K562 (cell line): ENCODE measurements around the gene DHTKD1. TPM values are rescaled to one million over a fixed set of nuclear protein-coding genes. Genes with fewer than 3 reads are reported as not detected.
A peak's percentile ranks its signal among the peaks of the same experiment; 100 is the strongest.

Source experiments
- BRD4 ChIP-seq: fragments of 200-600 bp; sonication (generic); IDR thresholded peaks from 2 replicates; pipeline ENCODE4 v1.6.1; 2017; ENCODE audit warnings: inconsistent platforms
- FOXA1 ChIP-seq: fragments of 450-650 bp; IDR thresholded peaks from 2 replicates; pipeline ENCODE4 v1.6.1; 2016; ENCODE audit warnings: mild to moderate bottlenecking, borderline replicate concordance
- FOXK2 ChIP-seq, 2 experiments: fragments of 450-650 bp; IDR thresholded peaks in 1 of 2; conservative IDR thresholded peaks in 1 of 2; 2 replicates each; pipeline ENCODE4 v1.6.1; 2016; ENCODE audit warnings: low read depth in 2 of 2, mild to moderate bottlenecking in 1 of 2
- MGA ChIP-seq: fragments of 450-650 bp; IDR thresholded peaks from 2 replicates; pipeline ENCODE4 v1.6.1; 2016; ENCODE audit warnings: mild to moderate bottlenecking, moderate library complexity
- NFE2 ChIP-seq: IDR thresholded peaks from 2 replicates; pipeline ENCODE4 v1.6.1; 2014; ENCODE audit warnings: antibody characterized with exemption, low read depth
- NFIX ChIP-seq: fragments of 250-450 bp; sonication (Bioruptor Pico); IDR thresholded peaks from 2 replicates; pipeline ENCODE4 v1.4.0; 2020; ENCODE audit warnings: low read depth, mild to moderate bottlenecking, moderate library complexity
- PPARD ChIP-seq: fragments of 250-450 bp; sonication (Bioruptor Pico); IDR thresholded peaks from 2 replicates; pipeline ENCODE4 v1.8.0; 2022; ENCODE audit warnings: inconsistent platforms, mild to moderate bottlenecking, moderate library complexity
- RFX1 ChIP-seq: fragments of 450-650 bp; IDR thresholded peaks from 2 replicates; pipeline ENCODE4 v1.6.1; 2016; ENCODE audit warnings: mild to moderate bottlenecking, moderate library complexity
- RHOXF2B ChIP-seq: fragments of 250-450 bp; sonication (Bioruptor Pico); conservative IDR thresholded peaks from 2 replicates; pipeline ENCODE4 v1.5.1; 2021
- STAT6 ChIP-seq: sonication (generic); formaldehyde crosslinking; IDR thresholded peaks from 2 replicates; pipeline ENCODE4 v1.8.1; 2023; ENCODE audit warnings: mild to moderate bottlenecking, missing genetic modification reagents
- TCF3 ChIP-seq: sonication (generic); formaldehyde crosslinking; IDR thresholded peaks from 2 replicates; pipeline ENCODE4 v1.4.0; 2020; ENCODE audit warnings: mild to moderate bottlenecking, missing genetic modification reagents
- TCF7L2 ChIP-seq: fragments of 150-350 bp; IDR thresholded peaks from 2 replicates; pipeline ENCODE4 v1.6.1; 2016; ENCODE audit warnings: low read depth, mild to moderate bottlenecking, low read length, moderate library complexity
- ZBTB12 ChIP-seq: fragments of 250-450 bp; sonication (Bioruptor Pico); IDR thresholded peaks from 2 replicates; pipeline ENCODE4 v1.4.0; 2020
- polyA plus RNA-seq, 8 experiments: library from polyadenylated mRNA; depleted of rRNA in 4 of 8; stranded (reverse) in 5 of 8; unstranded in 3 of 8; fragments of >200 nt; fragmentation: Nextera tagmentation in 2 of 8; fragmentation: Illumina TruSeq in 1 of 8; extraction: Ambion mirVana in 2 of 8; extraction: Trizol in 1 of 8; gene quantifications; 2 replicates each; pipeline versions ENCODE4 v1.2.1 to v1.2.3, GENCODE V29; 2011 to 2014; ENCODE audit warnings: inconsistent platforms in 1 of 8, missing spikeins in 1 of 8
- total RNA-seq, 7 experiments: library from RNA; depleted of rRNA in 6 of 7; stranded (reverse); fragments of >200 nt in 6 of 7; fragmentation: Illumina TruSeq in 2 of 7; extraction: Trizol in 2 of 7; gene quantifications; 2 replicates each; pipeline versions ENCODE4 v1.2.1 to v1.2.3, GENCODE V29; 2011 to 2021; ENCODE audit warnings: low replicate concordance in 1 of 7

Gene DHTKD1
- total and polyA plus RNA-seq, 9 of the 15 experiments (the other 6 are each of a cell fraction or from before 2014, with no cell fraction given) = 3.1 to 19.7 (median 6.8) TPM

GRCh38 chr10:12068449-12069269 is at the start of gene DHTKD1 (continued):
- TF ChIP-seq MGA = peak; percentile 63; the same call in 1 of the 2 replicates
- no peak for TF ChIP-seq PPARD (CRISPR knock-in tag)
- peak; percentile 87 to 89 for TF ChIP-seq FOXK2 (conservative IDR thresholded peaks at IDR 0.05 in 1 of 2, IDR thresholded peaks at IDR 0.05 in 1 of 2; ENCODE audit: low read depth in 2 of 2)
- TF ChIP-seq TCF7L2 = no peak
- peak; percentile 28; the same call in 1 of the 2 replicates for TF ChIP-seq TCF3 (CRISPR knock-in tag)
- no peak for TF ChIP-seq STAT6 (CRISPR knock-in tag)
- no peak for TF ChIP-seq ZBTB12 (CRISPR knock-in tag)
- TF ChIP-seq NFIX (CRISPR knock-in tag) = no peak
- no peak for TF ChIP-seq FOXA1
- no peak for TF ChIP-seq BRD4
- TF ChIP-seq RFX1 = no peak
- no peak for TF ChIP-seq NFE2
- no peak for TF ChIP-seq RHOXF2B (CRISPR knock-in tag)
